Measurements from ENCODE around the gene TBC1D5.
A peak's percentile ranks its signal among the peaks of the same experiment; 100 is the strongest.

GRCh38 chr3:17307482-17307881 is 434.9 kb downstream of the TBC1D5 start:
- TF ChIP-seq POLR2A (IDR thresholded peaks at IDR 0.05) (no peak), CTCF (IDR thresholded peaks at IDR 0.05) (peak in 2 of 6 experiments; percentile 10 to 16)
